Neutrophil (primary cell): ENCODE measurements around the gene RNF225.

Experiments used
- H3K27ac ChIP-seq: fragments of 200-600 bp; sonication (generic); 2 replicates; pipeline ENCODE4 v1.5.1; 2016; ENCODE audit warnings: mild to moderate bottlenecking, moderate library complexity
- H3K27me3 ChIP-seq: fragments of 200-600 bp; sonication (generic); 2 replicates; pipeline ENCODE4 v1.6.0; 2016; ENCODE audit warnings: mild to moderate bottlenecking
- H3K36me3 ChIP-seq: fragments of 200-600 bp; sonication (generic); 2 replicates; pipeline ENCODE4 v1.5.1; 2017
- H3K4me1 ChIP-seq, 2 experiments: fragments of 200-600 bp in 1 of 2; sonication (generic) in 1 of 2; 1 replicate in 1 of 2; 2 replicates in 1 of 2; pipeline versions ENCODE4 v1.5.1 to v1.6.1; 2013 to 2016; ENCODE audit warnings: low read depth in 1 of 2, low read length in 1 of 2, mild to moderate bottlenecking in 1 of 2, moderate library complexity in 1 of 2; ENCODE audit not compliant: control insufficient read depth in 1 of 2, insufficient read depth in 1 of 2
- H3K4me3 ChIP-seq, 2 experiments: fragments of 200-600 bp in 1 of 2; sonication (generic) in 1 of 2; 1 replicate in 1 of 2; 2 replicates in 1 of 2; pipeline ENCODE4 v1.5.1; 2013 to 2016; ENCODE audit warnings: low read depth in 1 of 2, low read length in 1 of 2, mild to moderate bottlenecking in 1 of 2, moderate library complexity in 1 of 2
- H3K9me3 ChIP-seq: fragments of 200-600 bp; sonication (generic); 2 replicates; pipeline ENCODE4 v1.5.1; 2016
- CTCF ChIP-seq: fragments of 200-600 bp; sonication (generic); IDR thresholded peaks from 2 replicates; pipeline ENCODE4 v1.5.1; 2016; ENCODE audit warnings: antibody characterized with exemption

The RNF225 gene

DNA sequence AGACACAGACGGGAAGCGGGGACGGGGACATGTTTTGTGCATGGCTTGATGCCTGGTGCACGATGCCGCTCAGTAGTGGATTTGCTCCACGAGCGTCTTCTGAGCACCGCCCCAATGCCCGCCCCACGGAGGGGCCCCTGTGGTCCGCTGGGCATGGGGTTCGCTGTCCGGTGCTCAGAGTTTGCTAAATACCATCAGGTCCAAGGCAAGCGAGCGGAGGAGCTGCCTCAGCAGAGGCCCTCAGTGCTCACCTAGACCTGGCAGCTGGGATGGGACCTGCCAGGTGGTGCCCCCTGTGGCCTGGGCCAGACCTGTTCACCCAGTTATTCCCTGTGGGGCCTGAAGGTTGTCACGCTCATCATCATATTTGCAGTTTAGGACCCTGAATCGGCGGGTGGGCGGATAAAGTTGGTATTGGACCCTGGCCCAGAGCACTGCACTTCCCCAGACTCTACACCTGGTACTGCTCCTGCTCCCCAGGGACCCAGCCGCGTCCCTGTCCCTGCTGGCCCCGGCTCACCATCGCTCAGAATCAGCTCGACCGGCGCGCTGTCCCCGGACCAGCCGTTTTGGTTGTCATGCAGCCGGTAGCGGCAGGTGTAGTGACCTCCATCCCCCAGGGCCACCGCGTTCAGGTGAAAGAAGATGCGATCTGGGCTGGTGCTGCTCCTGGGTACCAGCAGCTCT lies 44.4 kb upstream of the RNF225 start:
- Histone ChIP-seq H3K27me3 (peaks cover 73% of the 10 kb centered on the region), H3K4me1 (peaks cover 11 to 18% of the 10 kb centered on the region in 2 experiments), H3K36me3 (no peaks in the 10 kb centered on the region), H3K4me3 (no peak overlapping the region), H3K27ac (no peak overlapping the region), H3K9me3 (no peaks in the 10 kb centered on the region)
- no peak for TF ChIP-seq CTCF

DNA sequence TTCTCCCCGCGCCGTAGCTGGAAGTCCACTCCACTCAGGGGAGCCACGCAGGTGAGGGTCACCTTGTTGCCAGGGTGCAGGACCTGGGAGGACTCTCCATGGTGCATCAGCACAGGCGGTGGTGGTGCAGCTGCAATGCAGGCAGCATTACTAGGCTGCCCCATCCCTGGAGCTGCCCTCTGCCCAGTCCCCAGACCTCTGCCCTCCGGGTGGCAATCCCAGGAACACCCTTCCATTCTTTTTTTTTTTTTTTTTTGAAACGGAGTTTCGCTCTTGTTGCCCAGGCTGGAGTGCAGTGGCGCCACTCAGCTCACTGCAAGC lies 43.9 kb upstream of the RNF225 start:
- Histone ChIP-seq H3K27me3 (peaks cover 73% of the 10 kb centered on the region), H3K4me1 (peaks cover 16 to 21% of the 10 kb centered on the region in 2 experiments), H3K4me3 (no peak overlapping the region), H3K27ac (no peak overlapping the region), H3K36me3 (no peaks in the 10 kb centered on the region), H3K9me3 (no peaks in the 10 kb centered on the region)
- TF ChIP-seq CTCF: no peak

GRCh38 chr19:58351990-58352755 lies 43.3 kb upstream of the RNF225 start:
- TF ChIP-seq CTCF: no peak
- Histone ChIP-seq H3K27ac (no peak overlapping the region), H3K4me1 (peaks cover 21 to 23% of the 10 kb centered on the region in 2 experiments), H3K36me3 (no peaks in the 10 kb centered on the region), H3K27me3 (peaks cover 73% of the 10 kb centered on the region), H3K9me3 (no peaks in the 10 kb centered on the region), H3K4me3 (no peak overlapping the region)

GRCh38 chr19:58352760-58353671 lies 42.4 kb upstream of the RNF225 start, which contains the start of gene A1BG:
A1BG (minus strand) TSS chr19:58353492; CDS start chr19:58353437, 55 bp downstream.
- Histone ChIP-seq H3K4me1 (peaks cover 16% of the 10 kb centered on the region in 2 experiments), H3K4me3 (no peak within 1 kb of the TSS), H3K27me3 (peaks cover 73% of the 10 kb centered on the region), H3K9me3 (no peaks in the 10 kb centered on the region), H3K36me3 (no peaks in the 10 kb centered on the region), H3K27ac (no peak within 1 kb of the TSS)
- TF ChIP-seq CTCF: no peak

- H3K27me3 ChIP-seq: peaks cover 68% of the 10 kb centered on the region
- TF ChIP-seq CTCF: no peak
- H3K4me1 ChIP-seq: peaks cover 11 to 16% of the 10 kb centered on the region in 2 experiments
- H3K9me3 ChIP-seq: no peaks in the 10 kb centered on the region
- H3K36me3 ChIP-seq: no peaks in the 10 kb centered on the region
- no peak overlapping the region for H3K27ac ChIP-seq
- H3K4me3 ChIP-seq: no peak overlapping the region
Measured at GRCh38 chr19:58353717-58354477, 41.6 kb upstream of the RNF225 start.
